ENCODE data around the gene SYNJ1.

DNA sequence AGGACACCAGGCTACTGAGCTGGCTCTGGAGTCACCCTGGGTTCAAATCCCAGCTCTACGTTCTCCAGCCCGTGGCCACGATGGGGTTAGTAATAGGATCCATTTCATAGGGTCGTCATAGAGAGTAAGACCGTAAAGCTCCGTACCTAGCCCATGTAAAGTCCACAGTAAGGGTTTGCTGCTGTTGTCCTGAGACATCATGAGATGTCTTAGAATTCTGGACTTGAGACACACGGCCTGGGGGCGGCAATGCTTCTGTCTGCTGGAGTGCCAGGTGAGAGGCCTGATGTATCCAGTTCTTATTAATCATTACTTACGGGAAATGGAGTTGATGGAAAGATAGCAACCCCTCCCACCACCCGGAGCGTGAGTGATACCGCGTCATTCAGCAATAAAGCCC, 146.1 kb downstream of the SYNJ1 start:
- TF ChIP-seq, protein P1, sequence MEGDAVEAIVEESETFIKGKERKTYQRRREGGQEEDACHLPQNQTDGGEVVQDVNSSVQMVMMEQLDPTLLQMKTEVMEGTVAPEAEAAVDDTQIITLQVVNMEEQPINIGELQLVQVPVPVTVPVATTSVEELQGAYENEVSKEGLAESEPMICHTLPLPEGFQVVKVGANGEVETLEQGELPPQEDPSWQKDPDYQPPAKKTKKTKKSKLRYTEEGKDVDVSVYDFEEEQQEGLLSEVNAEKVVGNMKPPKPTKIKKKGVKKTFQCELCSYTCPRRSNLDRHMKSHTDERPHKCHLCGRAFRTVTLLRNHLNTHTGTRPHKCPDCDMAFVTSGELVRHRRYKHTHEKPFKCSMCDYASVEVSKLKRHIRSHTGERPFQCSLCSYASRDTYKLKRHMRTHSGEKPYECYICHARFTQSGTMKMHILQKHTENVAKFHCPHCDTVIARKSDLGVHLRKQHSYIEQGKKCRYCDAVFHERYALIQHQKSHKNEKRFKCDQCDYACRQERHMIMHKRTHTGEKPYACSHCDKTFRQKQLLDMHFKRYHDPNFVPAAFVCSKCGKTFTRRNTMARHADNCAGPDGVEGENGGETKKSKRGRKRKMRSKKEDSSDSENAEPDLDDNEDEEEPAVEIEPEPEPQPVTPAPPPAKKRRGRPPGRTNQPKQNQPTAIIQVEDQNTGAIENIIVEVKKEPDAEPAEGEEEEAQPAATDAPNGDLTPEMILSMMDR (IDR thresholded peaks at IDR 0.05) = no peak
- TF ChIP-seq POLR2A (IDR thresholded peaks at IDR 0.05) = no peak
